ENCODE results near the gene HMGCS2.

- TF ChIP-seq CTCF (IDR thresholded peaks at IDR 0.05; ENCODE audit: borderline replicate concordance, extremely low read depth, low read length, poor library complexity, severe bottlenecking) (no peak), EZH2 (IDR thresholded peaks at IDR 0.05; ENCODE audit: borderline replicate concordance, low read depth, low read length, severe bottlenecking) (no peak)
These were observed 50.3 kb downstream of the HMGCS2 start for GRCh38 chr1:119718409-119718808.
